Ecto neural progenitor cell (in vitro differentiated cells): Measurements from ENCODE around the gene SLC6A4.
"Not testable (repeated sequence)": the region's sequence is repeated elsewhere in the genome, so short reads cannot be mapped to it uniquely, and the experiment has no call there.

Experiments used
- DNase-seq: peaks from one replicate; pipeline ENCODE4 v3.0.0-alpha.2; 2018; ENCODE audit warnings: low spot score

SLC6A4 gene

DNA sequence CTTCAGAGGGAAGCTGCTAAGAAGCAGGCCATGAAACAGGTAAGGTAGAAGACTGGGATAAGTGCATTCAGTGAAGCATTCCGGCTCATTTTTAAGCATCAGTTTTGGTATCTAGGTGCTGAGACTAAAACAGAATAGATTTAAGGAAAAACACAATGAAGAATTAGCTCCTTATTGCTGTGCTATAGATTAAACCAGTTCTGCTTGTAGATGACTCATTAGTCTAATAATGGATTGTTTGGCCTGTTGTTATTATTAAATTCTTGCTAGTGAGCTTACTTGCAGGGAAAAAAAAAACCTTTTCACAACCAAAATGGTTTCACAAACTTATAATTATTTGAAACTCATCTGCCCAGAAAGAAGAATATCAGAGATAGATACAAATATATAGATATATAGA lies 62.9 kb downstream of the SLC6A4 start:
- DNase-seq: no peak

DNA sequence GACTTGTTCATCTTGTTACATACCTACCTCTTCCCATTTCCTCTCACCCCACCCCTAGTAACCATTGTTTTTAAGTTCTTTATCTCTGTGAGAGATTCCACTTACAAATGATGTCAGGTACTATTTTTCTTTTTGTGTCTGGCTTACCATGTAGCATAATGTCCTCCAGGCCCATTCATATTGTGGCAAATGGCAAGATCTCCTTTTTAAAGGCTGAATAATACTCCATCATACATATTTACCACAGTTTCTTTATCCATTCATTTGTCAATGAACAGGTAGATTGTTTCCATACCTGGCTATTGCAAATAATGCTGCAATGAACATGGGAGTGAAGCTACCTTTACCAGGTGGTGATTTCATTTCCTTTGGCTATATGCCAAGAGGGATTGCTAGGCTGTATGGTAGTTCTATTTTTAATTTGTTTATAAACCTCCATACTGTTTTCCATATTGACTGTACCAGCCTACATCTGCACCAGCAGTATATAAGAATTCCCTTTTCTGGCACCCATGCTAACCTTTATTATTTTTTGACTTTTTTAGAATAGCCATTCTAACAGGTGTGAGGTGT lies 65.0 kb downstream of the SLC6A4 start:
- DNase-seq: no peak

DNA sequence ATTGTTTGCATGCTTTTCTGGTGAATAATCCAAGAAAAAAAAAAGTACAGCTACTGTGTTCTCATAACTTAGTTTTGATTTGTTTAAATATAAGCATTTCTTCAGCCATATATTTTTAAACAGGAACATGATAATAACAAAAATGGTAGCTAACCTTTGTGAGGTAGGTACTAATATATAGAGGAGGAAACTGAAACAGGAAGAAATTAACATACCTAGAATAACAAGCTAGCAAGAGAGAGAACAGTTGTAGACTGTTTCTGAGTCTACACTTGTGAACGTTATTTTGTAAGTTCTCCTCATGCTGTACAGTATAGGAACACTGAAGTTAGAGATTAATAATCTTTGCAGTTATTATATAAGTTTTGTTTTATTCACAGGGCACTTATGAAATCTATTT lies 69.5 kb downstream of the SLC6A4 start:
- DNase-seq: no peak

DNA sequence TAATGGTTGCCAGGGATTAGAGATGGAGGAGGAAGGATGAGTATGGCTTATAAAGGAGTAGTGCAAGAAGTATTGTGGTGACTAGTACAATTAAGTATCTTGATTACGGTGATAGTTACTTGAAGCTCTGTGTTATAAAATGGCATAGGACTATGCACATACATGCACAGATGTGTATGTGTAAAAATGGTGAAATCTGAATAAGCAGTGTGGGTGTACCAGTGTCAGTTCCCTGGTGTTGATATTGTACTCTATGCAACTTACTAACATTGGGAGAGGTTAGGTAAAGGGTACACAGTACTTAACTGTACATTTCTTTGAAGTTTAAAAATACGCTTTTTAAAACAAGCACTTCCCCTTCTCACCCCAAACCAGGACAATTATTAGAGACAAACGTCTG lies 70.3 kb downstream of the SLC6A4 start:
- no peak for DNase-seq

- DNase-seq: no peak
Measured at GRCh38 chr17:30164531-30164930, 71.0 kb downstream of the SLC6A4 start.

DNA sequence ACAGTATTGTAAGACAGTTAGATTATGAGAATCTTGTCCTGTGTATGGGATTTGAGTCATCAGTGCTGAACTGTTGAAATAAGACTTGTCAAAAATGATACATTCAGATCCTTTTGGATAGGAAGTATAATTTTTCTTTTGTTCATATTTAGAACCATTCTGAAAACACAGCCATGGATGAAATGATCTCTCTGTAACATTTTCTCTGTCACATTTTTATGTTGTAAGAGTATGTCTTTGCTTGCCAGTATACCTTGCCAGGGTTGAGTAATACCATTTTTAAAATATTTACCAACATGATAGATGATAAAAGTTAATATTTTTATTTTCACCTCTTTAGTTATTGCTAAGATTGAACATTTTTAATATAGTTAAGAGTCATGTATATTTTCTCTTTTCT lies 73.9 kb downstream of the SLC6A4 start:
- no peak for DNase-seq

GRCh38 chr17:30160419-30161172 lies 74.9 kb downstream of the SLC6A4 start:
- DNase-seq: no peak

- DNase-seq: no peak
Measured at GRCh38 chr17:30158896-30159625, 76.4 kb downstream of the SLC6A4 start.

DNA sequence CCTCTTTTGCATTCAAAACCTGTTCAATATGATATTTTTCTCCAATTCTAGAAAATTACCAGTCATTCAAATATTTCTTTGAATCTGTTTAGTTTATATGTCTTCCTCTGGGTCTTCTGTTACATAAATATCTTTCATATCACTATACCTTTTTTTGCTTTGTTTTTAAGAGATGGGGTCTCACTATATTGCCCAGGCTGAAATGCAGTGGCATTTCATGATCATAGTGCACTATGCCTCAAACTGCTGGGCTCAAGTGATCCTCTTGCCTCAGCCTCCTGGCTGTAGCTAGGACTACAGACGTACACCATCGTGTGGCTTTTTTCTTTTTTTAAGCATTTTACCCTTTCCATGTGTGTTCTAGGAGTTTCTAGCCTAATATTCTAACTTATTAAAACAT lies 80.1 kb downstream of the SLC6A4 start:
- DNase-seq: no peak

DNA sequence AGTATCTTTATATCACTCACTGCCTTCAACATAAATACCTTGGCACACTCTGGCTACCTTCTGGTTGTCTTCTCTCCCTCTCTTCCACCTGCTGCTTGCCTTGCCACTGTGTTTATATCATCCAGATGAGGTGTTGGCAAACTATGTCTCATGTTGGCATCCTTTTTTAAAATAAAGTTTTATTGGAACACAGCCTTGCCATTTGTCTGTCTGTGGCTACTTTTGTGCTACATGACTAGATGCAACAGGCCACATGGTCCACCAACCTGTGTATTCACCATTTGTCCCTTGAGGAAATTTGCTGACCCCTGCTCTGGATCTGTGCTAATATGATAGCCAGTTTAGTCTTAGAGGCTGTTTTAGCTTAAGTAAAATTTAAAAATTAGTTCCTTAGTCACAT lies 82.0 kb downstream of the SLC6A4 start:
- no peak for DNase-seq

DNA sequence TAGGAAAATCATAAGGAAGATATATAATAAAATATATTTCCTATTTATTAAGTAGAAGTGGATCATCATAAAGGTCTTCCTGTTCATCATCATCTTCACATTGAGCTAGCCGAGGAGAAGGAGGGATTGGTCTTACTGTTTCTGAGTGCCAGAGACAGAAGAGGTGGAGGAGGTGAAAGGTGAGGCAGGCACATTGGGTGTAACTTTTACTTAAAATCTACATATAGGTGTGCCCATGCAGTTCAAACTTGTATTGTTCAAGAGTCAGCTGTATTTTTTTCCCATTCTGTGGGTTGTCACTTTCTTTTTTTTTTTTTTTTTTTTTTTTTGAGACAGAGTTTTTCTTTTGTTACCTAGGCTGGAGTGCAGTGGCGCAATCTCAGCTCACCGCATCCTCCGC lies 84.0 kb downstream of the SLC6A4 start:
- DNase-seq: no peak

GRCh38 chr17:30148376-30148775 lies 87.1 kb downstream of the SLC6A4 start:
- DNase-seq: no peak

GRCh38 chr17:30147860-30148259 lies 87.6 kb downstream of the SLC6A4 start:
- DNase-seq: not testable (repeated sequence)
